Osteoblast (primary cell): ENCODE results near the gene ASPDH. TPM values are rescaled to one million over a fixed set of nuclear protein-coding genes. Genes with fewer than 3 reads are reported as not detected.
A peak's percentile ranks its signal among the peaks of the same experiment; 100 is the strongest.

Experiments used
- DNase-seq: peaks from one replicate; pipeline ENCODE4 v3.0.0; 2011; ENCODE audit warnings: low spot score, mixed read lengths; ENCODE audit not compliant: insufficient read length; ENCODE audit errors: missing footprints
- H2AFZ ChIP-seq: 2 replicates; pipeline ENCODE4 v1.6.0; 2011; ENCODE audit warnings: mild to moderate bottlenecking, low read length
- H3K27ac ChIP-seq: 2 replicates; pipeline ENCODE4 v1.5.1; 2011; ENCODE audit warnings: mild to moderate bottlenecking, low read depth, low read length, moderate library complexity
- H3K27me3 ChIP-seq: 2 replicates; pipeline ENCODE4 v1.6.0; 2012; ENCODE audit warnings: mild to moderate bottlenecking, control low read depth, inconsistent platforms, low read length, moderate library complexity; ENCODE audit not compliant: insufficient read depth
- H3K36me3 ChIP-seq: 2 replicates; pipeline ENCODE4 v1.5.1; 2011; ENCODE audit warnings: mild to moderate bottlenecking, low read length, control low read depth, moderate library complexity; ENCODE audit not compliant: insufficient read depth
- H3K4me1 ChIP-seq: 2 replicates; pipeline ENCODE4 v1.5.1; 2011; ENCODE audit warnings: mild to moderate bottlenecking, low read length, control low read depth, moderate library complexity; ENCODE audit not compliant: insufficient read depth
- H3K4me2 ChIP-seq: 2 replicates; pipeline ENCODE4 v1.6.0; 2011; ENCODE audit warnings: mild to moderate bottlenecking, low read length; ENCODE audit not compliant: insufficient read depth
- H3K4me3 ChIP-seq: fragments of 200-600 bp; sonication (generic); 3 replicates; pipeline ENCODE4 v1.5.1; 2012; ENCODE audit warnings: mild to moderate bottlenecking, low read length, inconsistent platforms; ENCODE audit not compliant: insufficient read depth
- H3K79me2 ChIP-seq: 2 replicates; pipeline ENCODE4 v1.6.0; 2012; ENCODE audit warnings: mild to moderate bottlenecking, low read length, control low read depth, inconsistent platforms; ENCODE audit not compliant: insufficient read depth
- H3K9me3 ChIP-seq: 2 replicates; pipeline ENCODE4 v1.5.1; 2011; ENCODE audit warnings: low read depth, low read length, control low read depth
- H4K20me1 ChIP-seq: 2 replicates; pipeline ENCODE4 v1.6.0; 2012; ENCODE audit warnings: mild to moderate bottlenecking, low read length, control low read depth; ENCODE audit not compliant: insufficient read depth
- total RNA-seq: library from RNA; depleted of rRNA; stranded (reverse); fragments of >200 nt; gene quantifications from 2 replicates; pipeline ENCODE4 v1.2.3, GENCODE V29; 2012
- TF ChIP-seq, protein P1 (sequence below): IDR thresholded peaks from 2 replicates; pipeline ENCODE4 v1.5.1; 2011; ENCODE audit warnings: mild to moderate bottlenecking, low read depth, low read length, moderate library complexity; ENCODE audit errors: extremely low read depth

The ASPDH gene
- total RNA-seq, 1 donor, result not detected

DNA sequence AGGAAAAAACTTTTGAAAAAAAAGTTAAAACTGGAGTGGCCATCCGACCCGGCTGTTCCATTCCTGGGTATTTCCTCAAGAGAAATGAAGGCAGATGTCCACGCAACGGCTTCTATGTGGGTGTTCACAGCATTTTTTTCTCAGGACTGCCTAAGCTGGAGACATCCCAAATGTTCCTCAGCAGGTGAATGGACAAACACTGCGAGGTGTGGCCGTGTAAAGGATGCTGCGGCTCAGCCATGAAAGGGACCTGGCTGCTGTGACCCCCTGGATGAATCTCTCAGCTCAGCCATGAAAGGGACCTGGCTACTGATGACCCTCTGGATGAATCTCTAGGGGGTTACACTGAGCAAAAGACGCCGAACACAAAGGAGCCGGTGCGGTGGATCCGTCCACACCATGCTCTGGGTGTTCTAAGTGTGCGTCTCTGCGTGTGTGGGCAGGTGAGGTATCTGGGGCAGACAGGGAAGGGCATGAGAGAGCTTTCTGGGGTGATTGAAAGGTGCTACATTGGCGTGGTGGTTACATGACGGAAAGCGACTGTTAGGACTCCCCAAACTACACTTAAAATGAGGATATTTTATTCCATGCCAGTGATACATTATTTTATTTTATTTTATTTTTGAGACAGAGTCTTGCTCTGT lies 7.2 kb upstream of the ASPDH start:
- Histone ChIP-seq H3K36me3 (no peaks in the 10 kb centered on the region), H3K4me3 (no peak overlapping the region), H4K20me1 (no peaks in the 10 kb centered on the region), H3K4me2 (no peak overlapping the region), H3K79me2 (no peaks in the 10 kb centered on the region), H3K27me3 (no peaks in the 10 kb centered on the region), H2AFZ (no peak overlapping the region), H3K27ac (no peak overlapping the region), H3K9me3 (no peaks in the 10 kb centered on the region), H3K4me1 (no peaks in the 10 kb centered on the region)
- TF ChIP-seq, protein P1, sequence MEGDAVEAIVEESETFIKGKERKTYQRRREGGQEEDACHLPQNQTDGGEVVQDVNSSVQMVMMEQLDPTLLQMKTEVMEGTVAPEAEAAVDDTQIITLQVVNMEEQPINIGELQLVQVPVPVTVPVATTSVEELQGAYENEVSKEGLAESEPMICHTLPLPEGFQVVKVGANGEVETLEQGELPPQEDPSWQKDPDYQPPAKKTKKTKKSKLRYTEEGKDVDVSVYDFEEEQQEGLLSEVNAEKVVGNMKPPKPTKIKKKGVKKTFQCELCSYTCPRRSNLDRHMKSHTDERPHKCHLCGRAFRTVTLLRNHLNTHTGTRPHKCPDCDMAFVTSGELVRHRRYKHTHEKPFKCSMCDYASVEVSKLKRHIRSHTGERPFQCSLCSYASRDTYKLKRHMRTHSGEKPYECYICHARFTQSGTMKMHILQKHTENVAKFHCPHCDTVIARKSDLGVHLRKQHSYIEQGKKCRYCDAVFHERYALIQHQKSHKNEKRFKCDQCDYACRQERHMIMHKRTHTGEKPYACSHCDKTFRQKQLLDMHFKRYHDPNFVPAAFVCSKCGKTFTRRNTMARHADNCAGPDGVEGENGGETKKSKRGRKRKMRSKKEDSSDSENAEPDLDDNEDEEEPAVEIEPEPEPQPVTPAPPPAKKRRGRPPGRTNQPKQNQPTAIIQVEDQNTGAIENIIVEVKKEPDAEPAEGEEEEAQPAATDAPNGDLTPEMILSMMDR, result no peak
- DNase-seq, result peak; percentile 51

DNA sequence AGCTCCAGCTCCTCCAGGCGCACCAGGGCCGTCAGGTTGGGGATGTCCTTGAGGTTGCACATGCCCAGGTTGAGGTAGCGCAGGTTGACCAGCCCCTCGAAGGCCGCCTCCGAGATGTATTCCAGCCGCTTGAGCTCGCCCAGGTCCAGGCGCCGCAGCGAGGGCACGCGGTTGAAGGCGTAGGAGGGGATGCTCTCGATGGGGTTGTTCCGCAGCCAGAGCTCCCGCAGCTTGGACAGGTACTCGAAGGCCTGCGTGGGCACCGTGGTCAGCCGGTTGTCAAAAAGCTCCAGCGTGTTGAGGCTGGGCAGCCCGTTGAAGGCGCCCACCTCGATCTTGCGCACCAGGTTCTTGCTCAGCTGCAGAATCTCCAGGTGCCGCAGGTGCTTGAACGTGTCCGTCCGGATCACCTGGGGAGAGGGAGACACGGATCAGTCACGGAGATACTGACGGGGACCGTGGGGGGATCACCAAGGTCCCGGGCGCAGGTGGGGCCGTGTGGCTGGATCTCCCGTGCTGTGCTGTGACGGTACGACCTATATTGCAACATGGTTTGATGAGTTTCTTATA lies 5.4 kb upstream of the ASPDH start:
- peak; percentile 72 for DNase-seq

DNA sequence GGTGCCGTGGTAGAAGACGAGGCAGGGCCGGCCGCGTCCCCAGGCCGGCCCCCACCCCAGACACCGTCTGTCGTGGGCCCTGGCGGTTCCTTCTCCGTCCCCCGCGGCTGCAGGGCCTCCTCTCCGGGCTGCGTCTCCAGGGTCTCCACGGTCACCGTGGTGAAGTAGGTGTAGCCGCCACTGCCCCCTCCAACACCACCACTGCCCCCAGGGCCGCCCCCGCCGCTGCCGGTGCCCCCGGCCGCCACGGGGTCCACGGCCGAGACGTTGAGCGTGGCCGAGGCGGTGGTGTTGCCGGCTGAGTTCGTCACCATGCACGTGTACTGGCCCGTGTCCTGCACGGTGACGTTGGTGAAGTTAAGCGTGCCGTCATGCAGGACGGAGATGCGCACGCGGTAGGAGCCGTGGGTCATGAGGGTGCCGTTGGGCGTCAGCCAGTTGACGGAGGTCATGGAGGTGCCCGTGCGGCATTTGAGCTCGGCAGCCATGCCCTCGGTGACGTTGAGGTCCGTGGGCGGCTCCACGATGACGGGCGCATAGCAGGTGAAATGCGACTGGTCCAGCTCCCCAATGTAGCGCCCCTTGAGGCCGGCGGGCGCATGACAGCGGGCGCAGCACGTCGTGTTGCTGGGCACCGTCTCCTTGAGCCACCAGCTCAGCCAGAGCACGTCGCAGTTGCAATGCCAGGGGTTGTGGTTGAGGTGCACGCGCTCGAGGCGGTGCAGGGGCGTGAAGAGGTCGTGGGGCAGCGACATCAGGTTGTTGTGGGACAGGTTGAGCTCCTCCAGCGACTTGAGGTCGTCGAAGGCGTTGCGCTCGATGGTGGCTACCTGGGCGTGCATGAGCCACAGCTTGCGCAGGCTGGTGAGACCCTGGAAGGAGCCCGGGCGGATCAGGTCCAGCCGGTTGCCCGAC lies 4.6 kb upstream of the ASPDH start:
- H3K4me3 ChIP-seq, result no peak overlapping the region
- H2AFZ ChIP-seq, result no peak overlapping the region
- no peak overlapping the region for H3K4me2 ChIP-seq
- H3K27me3 ChIP-seq, result no peaks in the 10 kb centered on the region
- H4K20me1 ChIP-seq, result no peaks in the 10 kb centered on the region
- no peaks in the 10 kb centered on the region for H3K36me3 ChIP-seq
- TF ChIP-seq, protein P1, result no peak
- H3K4me1 ChIP-seq, result no peaks in the 10 kb centered on the region
- no peaks in the 10 kb centered on the region for H3K79me2 ChIP-seq
- H3K9me3 ChIP-seq, result no peaks in the 10 kb centered on the region
- no peak overlapping the region for H3K27ac ChIP-seq
- peak; percentile 80 for DNase-seq

More for the DNA sequence above, 5.4 kb upstream of the ASPDH start:
- Histone ChIP-seq H3K79me2 (no peaks in the 10 kb centered on the region), H3K4me2 (no peak overlapping the region), H3K27me3 (no peaks in the 10 kb centered on the region), H3K4me1 (no peaks in the 10 kb centered on the region), H4K20me1 (no peaks in the 10 kb centered on the region), H3K36me3 (no peaks in the 10 kb centered on the region), H2AFZ (no peak overlapping the region), H3K27ac (no peak overlapping the region), H3K9me3 (no peaks in the 10 kb centered on the region), H3K4me3 (no peak overlapping the region)
- TF ChIP-seq, protein P1, result no peak

DNA sequence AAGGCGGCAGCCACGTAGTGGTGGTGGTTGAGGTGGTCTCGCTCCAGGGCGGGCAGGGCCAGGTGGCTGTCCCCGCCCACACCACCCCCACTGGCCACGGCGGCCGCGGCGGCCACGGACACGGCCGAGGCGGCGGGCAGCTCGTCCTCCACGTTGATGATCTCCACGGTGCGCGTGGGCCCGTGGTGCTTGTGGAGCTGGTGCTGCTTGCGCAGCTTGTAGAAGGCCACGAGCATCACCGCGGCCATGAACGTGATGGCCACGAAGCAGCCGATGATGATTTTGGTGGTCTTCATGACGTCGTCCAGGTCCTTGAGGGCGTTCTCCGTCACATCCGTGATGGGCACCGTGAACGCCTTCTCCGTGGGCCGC lies 4.0 kb upstream of the ASPDH start:
- H3K36me3 ChIP-seq, result no peaks in the 10 kb centered on the region
- H3K27me3 ChIP-seq, result no peaks in the 10 kb centered on the region
- DNase-seq, result no peak
- no peak overlapping the region for H3K4me2 ChIP-seq
- TF ChIP-seq, protein P1, result no peak
- H3K27ac ChIP-seq, result no peak overlapping the region
- no peaks in the 10 kb centered on the region for H3K79me2 ChIP-seq
- no peak overlapping the region for H2AFZ ChIP-seq
- H3K9me3 ChIP-seq, result no peaks in the 10 kb centered on the region
- H3K4me3 ChIP-seq, result no peak overlapping the region
- H4K20me1 ChIP-seq, result no peaks in the 10 kb centered on the region
- no peaks in the 10 kb centered on the region for H3K4me1 ChIP-seq
